GM19351 (cell line): ENCODE results near the gene FFAR1.

Source experiments
- ATAC-seq: cut with Tn5 transposase; IDR thresholded peaks from one replicate; pipeline ENCODE4 v1.9.1; 2021; ENCODE audit warnings: mild to moderate bottlenecking, moderate library complexity; ENCODE audit not compliant: unreplicated experiment

The FFAR1 gene, protein sequence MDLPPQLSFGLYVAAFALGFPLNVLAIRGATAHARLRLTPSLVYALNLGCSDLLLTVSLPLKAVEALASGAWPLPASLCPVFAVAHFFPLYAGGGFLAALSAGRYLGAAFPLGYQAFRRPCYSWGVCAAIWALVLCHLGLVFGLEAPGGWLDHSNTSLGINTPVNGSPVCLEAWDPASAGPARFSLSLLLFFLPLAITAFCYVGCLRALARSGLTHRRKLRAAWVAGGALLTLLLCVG (N-terminal part only)

DNA sequence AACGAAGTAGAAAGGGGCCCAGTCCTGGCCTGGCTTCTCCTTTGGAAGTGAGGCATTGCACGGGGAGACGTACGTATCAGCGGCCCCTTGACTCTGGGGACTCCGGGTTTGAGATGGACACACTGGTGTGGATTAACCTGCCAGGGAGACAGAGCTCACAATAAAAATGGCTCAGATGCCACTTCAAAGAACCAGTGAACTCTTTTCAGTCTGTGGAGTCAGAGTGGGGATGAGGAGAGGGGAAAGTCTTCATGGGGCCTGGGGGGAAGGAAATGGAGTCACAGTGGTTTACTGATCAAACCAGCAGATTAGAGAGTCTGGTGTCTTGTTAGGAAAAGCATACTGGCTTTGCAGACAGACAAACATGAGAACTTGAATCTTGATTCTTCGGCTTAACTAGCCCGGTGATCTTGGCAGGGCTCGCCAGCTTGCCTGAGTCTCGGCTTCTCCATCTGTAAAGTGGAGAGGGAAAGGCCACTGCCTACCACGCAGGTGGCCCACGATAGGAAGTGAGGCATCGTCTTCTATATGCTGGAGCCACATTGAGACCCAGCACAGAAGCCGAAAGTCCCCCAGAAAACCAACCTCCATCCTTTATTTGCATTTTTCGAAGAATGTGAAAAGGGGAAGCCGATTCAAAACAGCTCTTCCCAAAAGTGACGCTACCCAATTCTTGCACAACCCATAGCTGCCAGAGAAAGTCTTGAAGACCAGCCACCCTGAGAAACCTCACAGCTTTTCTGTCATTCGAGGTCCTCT, at the start of gene FFAR1:
FFAR1 (plus strand) TSS at position 732 of the 759 bp plus-strand sequence. CDS start 3,650 bp downstream, outside the sequence.
- ATAC-seq: peak; percentile 47

- ATAC-seq: no peak
Observed at GRCh38 chr19:35297922-35298321, 49.8 kb upstream of the FFAR1 start.

DNA sequence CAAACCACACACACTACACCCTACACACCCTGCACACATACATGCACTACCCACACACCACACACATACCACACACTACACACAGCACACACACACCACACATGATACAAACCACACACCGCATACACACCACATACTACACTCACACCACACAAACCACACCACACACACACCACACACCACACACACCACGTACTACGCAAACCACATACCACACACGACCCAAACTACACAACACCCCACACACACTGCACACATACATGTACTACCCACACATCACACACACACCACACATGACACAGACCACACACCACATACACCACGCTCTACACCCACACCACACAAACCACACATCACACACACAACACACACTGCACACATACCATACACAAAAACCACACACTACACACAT, 49.1 kb upstream of the FFAR1 start:
- no peak for ATAC-seq

DNA sequence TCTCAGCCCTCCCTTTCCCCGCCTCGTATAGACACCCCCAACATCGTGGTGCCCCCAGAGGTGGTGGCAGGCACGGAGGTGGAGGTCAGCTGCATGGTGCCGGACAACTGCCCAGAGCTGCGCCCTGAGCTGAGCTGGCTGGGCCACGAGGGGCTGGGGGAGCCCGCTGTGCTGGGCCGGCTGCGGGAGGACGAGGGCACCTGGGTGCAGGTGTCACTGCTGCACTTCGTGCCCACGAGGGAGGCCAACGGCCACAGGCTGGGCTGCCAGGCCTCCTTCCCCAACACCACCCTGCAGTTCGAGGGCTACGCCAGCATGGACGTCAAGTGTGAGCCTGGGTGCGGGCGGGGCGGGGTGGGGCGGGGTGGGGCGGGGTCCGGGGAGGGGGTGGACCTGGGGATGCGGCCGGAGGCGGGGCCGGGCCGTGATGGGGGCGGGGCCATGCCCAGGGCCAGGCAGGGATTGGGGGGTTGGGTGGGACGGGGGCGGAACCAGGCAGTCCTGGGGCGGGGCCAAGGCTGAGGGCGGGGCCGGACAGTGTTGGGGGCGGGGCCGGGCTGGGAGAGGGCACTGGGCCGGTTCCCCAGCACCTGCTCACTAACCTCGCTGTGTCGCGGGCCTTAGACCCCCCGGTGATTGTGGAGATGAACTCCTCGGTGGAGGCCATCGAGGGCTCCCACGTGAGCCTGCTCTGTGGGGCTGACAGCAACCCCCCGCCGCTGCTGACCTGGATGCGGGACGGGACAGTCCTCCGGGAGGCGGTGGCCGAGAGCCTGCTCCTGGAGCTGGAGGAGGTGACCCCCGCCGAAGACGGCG, 48.0 kb upstream of the FFAR1 start:
- no peak for ATAC-seq

DNA sequence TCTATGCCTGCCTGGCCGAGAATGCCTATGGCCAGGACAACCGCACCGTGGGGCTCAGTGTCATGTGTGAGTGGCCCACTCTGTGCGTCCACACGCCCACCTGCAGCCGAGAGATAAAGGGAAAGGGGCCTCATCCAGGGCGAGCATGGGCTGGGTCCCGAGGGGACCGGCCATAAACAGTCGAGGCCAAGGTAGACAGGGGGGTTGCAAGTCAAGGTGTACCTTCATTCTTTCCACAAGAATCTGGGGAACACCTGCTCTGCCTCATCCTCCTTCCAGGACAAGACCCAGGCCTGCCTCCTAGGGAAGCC, 47.4 kb upstream of the FFAR1 start:
- ATAC-seq: no peak

DNA sequence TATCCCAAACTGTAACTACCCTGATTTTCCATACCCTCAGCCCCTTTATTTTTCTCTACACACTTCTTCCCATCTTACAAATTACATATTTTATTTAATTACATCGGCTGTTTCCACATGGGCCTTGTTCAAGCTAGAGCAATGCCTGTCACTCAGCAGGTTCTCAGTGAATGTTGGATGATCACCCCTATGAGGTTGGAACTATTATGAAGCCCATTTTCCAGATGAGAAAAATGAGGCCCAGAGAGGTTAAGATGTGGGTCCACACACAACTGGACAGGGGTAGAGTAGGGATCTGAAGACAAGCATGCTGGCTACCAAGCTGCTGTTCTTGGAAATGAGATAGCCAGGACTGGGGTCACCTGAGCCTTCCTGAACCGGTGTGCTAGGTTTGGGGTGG, 45.7 kb upstream of the FFAR1 start:
- ATAC-seq: no peak

- no peak for ATAC-seq
Observed at GRCh38 chr19:35302446-35302845, 45.3 kb upstream of the FFAR1 start.

- no peak for ATAC-seq
Observed at GRCh38 chr19:35303357-35303915, 44.3 kb upstream of the FFAR1 start.

GRCh38 chr19:35304036-35304435, 43.7 kb upstream of the FFAR1 start:
- ATAC-seq: no peak

DNA sequence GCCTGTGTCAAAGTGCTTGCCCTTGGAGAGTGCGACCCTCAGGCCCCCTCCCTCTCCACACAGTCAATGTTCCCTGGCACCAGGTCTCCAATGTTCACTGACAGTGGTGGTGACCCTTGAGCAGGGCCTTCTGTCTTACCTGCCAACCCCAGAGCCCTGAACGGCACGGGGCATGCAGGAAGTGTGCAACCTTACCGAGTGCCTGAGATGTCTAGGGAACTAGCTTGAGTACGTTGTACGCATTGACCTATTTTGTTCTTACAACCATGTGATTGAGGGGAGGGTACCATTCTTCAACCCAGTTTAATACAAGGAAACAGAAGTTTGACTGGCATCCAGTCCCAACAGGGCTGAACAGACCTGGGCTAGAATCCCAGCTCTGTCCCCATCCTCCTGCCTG, 42.5 kb upstream of the FFAR1 start:
- no peak for ATAC-seq

GRCh38 chr19:35306473-35307246, 41.0 kb upstream of the FFAR1 start:
- ATAC-seq: no peak

- ATAC-seq: no peak
Observed at GRCh38 chr19:35307931-35308330, 39.8 kb upstream of the FFAR1 start.

GRCh38 chr19:35308910-35309309, 38.8 kb upstream of the FFAR1 start:
- no peak for ATAC-seq

DNA sequence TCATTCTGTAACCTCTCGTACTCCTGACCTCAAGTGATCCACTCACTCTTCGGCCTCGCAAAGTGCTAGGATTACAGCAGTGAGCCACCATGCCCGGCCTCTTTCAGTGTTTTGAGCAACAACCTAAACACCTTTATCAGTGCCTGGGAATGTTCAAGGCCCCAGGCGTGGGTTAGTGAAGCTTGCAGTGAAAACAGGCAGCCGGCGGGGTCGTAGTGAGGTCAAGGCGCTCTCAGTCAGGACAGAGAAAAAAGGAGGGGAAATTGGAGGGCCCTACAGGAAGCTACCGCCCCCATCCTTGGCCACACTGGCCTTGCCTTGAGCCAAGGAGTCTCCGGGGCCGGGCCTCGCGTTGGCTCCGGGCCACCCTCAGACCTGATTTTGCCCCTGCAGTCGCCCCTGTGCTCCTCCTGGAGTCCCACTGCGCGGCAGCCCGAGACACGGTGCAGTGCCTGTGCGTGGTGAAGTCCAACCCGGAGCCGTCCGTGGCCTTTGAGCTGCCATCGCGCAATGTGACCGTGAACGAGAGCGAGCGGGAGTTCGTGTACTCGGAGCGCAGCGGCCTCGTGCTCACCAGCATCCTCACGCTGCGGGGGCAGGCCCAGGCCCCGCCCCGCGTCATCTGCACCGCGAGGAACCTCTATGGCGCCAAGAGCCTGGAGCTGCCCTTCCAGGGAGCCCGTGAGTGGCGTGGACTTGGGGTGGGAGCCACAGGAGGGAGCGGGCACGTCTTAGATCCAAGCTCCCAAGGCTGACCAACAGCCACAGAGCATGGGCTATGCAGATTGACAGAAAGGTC, 38.0 kb upstream of the FFAR1 start:
- no peak for ATAC-seq

DNA sequence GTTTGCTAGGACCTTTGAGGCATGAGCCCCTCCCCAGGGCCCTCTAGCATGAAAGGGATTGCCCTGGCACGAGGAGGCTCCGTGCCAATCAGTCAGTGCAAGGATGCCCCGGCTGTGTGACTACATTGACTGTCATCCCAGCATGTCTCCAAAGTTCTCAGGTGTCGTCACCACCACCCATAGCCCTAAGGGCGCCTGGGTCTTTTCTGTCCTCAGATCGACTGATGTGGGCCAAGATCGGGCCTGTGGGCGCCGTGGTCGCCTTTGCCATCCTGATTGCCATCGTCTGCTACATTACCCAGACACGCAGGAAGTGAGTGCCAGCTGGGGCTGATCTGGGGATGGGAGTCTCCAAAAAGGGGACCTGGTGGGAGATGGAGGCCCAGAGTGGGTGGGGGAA, 37.4 kb upstream of the FFAR1 start:
- no peak for ATAC-seq

DNA sequence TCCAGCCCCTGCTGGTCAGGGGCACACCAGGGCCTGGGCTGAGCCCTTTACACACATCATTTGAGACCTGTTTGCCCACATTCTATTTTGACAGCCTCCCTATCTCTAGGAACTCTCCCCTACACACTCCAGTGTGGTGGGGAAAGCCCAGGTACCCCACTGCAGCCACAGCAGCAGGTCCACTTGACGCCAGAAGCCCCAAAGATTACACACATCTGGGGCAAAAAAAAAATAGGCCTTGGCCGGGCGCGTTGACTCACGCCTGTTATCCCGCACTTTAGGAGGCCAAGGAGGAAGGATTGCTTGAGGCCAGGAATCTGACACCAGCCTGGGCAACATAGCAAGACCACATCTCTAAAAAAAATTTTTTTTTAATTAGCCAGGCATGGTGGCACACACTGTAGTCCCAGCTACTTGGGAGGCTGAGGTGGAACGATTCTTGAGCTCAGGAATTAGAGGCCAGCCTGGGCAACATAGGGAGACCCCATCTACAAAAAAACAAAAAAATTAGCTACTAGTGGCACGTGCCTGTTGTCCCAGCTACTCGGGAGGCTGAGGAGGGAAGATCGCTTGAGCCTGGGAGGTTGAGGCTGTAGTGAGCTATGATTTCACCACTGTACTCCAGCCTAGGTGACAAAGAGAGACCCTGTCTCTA, 36.8 kb upstream of the FFAR1 start:
- no peak for ATAC-seq

- no peak for ATAC-seq
Observed at GRCh38 chr19:35311901-35312665, 35.6 kb upstream of the FFAR1 start.

GRCh38 chr19:35313587-35313986, 34.1 kb upstream of the FFAR1 start:
- ATAC-seq: no peak

- ATAC-seq: no peak
Observed at GRCh38 chr19:35314031-35314430, 33.7 kb upstream of the FFAR1 start.
